Stimulated activated CD4-positive, alpha-beta T cell treated with anti-CD3 and anti-CD28 coated beads, Interleukin-1b, Interleukin-23, amount 100 ng/mL, for 4 hours (primary cell): ENCODE results near the gene PPIL4.
"Not testable (repeated sequence)": the region's sequence is repeated elsewhere in the genome, so short reads cannot be mapped to it uniquely, and the experiment has no call there.

Experiments used
- DNase-seq, 2 donors: peaks; one replicate each; pipeline ENCODE4 v3.0.0-alpha.2; 2020; ENCODE audit warnings: low read depth in 2 of 2

PPIL4 gene

GRCh38 chr6:149534742-149535141 lies 11.1 kb downstream of the PPIL4 start:
- no peak for DNase-seq

GRCh38 chr6:149529650-149530049 lies 16.2 kb downstream of the PPIL4 start:
- DNase-seq: no peak

- DNase-seq: no peak
Observed at GRCh38 chr6:149515494-149515893, 30.3 kb downstream of the PPIL4 start.

GRCh38 chr6:149513915-149514314 lies 31.9 kb downstream of the PPIL4 start:
- no peak for DNase-seq

GRCh38 chr6:149510793-149511512 lies 34.9 kb downstream of the PPIL4 start:
- DNase-seq: no peak

DNA sequence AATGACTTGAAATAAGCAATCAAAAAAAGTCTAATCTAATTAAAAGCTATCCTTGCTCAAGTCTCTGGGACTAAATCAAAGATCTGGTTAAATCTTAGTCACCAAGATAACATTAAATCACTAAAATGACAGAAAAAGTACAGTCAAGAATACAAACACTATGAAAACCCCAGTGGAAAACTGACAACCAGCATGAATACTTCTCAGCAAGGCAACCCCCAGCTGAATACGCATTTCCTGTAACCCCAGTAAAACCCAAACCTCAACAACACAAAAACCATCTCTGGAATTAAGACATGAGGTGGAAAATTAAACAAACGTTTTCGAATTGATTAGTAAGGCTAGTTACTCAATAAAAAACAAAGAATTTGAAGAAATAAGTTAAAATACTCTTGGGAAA lies 37.4 kb downstream of the PPIL4 start:
- no peak for DNase-seq

GRCh38 chr6:149503872-149504271 lies 42.0 kb downstream of the PPIL4 start:
- DNase-seq: no peak

DNA sequence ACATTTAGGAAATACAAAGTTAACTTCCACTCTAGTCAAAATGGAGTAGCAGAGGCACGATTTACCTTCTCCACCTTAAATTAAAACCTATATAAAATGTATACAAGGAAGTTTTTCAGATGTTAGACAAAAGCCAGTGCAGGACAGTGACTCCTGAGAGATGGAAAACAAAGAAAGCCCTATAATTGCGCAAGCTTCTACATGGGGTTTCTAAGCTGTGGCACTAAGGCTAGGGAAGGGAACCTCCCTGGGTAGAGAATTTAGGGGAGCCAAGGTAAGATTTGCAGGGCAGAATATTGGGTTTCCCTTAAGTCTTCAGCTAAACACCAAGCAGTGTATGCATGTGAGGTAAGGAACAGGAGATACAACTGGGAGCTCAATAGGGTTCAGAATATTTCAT lies 42.6 kb downstream of the PPIL4 start:
- no peak for DNase-seq

DNA sequence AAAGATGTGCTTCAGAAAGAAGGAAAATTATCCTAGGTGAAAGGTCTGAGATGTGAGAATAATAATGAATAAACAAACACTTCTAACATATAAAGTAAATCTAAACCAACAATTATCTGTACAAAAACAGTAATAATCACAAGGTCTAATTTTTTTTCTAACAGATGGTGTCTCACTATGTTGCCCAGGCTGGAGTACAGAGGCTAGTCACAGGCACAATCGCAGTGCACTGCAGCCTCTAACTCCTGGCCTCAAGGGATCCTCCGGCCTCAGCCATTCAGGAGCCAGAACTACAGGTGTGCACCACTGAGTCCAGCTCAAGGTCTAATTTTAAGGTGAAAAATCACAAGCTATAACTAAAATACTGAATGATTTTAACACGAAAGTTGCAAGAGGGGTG lies 44.1 kb downstream of the PPIL4 start:
- no peak for DNase-seq

DNA sequence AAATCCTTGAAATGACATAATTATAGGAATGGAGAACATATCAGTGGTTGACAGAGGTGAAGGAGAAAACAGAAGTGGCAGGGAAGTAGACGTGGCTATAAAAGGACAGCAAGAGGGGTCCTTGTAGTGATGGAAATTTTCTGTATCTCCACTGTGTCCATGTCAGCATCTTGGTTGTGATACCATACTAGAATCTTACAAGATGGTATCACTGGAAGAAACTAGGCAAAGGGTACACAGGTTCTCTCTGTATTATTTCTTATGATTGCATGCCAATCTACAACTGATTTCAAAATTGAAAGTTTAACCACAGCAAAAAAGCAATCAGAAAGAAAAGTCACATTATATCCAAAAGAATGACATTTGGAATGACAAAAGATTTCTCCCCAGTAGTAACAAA lies 44.6 kb downstream of the PPIL4 start:
- DNase-seq: no peak

DNA sequence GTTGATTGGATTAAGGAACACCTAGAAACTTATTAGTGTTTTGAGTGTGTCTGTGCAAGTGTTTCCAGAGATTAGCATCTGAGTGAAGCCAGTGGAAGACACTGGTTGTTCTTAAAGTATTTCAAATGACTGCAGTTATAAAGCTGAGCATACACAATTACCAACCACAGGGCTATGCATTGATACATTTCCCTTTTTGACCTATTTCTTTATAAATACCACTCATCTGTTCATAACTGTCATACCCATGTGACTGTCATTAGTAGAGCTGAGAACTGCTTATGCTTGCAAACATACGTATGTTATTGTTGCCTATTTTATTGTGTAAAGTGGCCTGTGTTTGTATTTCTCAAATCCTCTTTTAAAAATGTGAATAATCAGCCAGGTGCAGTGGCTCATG lies 45.7 kb downstream of the PPIL4 start:
- DNase-seq: no peak

DNA sequence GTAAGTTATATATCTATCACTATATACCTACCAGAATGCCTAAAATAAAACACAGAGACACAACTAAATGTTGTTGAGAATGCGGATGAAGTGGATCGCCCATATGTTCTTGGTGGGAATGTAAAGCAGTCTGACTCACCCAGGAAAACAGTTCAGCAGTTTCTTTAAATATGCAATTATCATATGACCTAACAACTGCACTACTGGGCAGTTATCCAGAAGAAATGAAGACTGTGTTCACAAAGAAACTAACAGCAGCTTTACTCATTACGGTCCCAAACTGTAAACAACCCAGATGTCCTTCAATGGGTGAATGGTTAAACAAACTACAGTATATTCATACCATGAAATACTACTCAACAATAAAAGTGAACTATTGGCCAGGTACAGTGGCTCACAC lies 46.8 kb downstream of the PPIL4 start:
- no peak for DNase-seq

- no peak for DNase-seq
Observed at GRCh38 chr6:149497365-149497764, 48.5 kb downstream of the PPIL4 start.

- not testable (repeated sequence) for DNase-seq
Observed at GRCh38 chr6:149496597-149496996, 49.2 kb downstream of the PPIL4 start.

- DNase-seq: not testable (repeated sequence)
Observed at GRCh38 chr6:149495349-149496016, 50.4 kb downstream of the PPIL4 start.

- DNase-seq: peak in 1 of 2 donors; percentile 29
Observed at GRCh38 chr6:149494810-149495209, 51.0 kb downstream of the PPIL4 start.

DNA sequence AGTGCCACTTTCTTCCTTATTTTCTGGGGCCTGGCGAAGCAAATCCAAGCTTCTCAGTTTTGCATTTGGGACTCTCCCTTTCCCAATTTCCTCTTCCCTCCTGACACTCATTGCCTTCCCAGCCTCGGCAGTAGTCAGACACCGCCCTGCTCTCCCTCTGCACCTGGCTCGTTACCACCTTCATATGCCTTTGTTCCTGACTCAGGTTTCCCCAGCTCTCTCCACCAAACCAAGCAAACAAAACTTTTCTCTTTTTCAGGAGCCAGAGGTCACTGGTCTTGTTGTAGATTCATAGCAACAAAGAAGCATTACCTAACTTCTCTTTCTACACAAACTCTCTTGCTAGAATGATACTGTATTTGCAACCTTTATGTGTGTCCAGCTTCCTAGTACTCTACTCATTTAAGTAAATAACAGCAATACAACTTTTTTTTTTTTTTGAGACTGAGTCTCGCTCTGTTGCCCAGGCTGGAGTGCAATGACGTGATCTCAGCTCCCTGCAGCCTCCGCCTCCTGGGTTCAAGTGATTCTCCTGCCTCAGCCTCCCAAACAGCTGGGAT lies 52.0 kb downstream of the PPIL4 start:
- no peak for DNase-seq

DNA sequence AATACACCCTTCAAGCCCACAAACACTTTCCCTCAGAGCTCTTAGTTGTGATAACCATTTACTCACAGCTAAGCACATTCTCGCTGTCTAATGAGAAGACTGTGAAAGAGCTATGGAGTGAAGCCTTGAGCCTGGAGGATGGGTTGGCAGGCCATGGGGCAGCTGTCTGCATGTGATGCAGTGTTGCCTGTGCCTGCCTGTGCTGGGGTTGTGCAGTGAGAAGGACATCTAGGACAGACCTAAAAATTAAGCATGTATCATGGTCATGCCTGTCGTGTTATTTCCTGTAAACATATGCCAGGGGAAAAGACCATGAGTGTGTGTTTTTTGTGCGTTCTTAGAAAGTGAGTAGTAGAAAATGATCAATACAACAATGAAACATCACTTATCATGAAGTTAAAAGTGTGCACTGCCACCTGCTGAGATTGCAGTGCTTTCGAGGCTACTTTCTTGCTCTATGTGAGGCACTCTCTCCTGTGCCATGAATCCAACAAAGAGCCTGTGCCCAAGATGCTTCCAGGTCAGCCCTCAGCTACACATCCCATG lies 53.0 kb downstream of the PPIL4 start:
- DNase-seq: no peak

DNA sequence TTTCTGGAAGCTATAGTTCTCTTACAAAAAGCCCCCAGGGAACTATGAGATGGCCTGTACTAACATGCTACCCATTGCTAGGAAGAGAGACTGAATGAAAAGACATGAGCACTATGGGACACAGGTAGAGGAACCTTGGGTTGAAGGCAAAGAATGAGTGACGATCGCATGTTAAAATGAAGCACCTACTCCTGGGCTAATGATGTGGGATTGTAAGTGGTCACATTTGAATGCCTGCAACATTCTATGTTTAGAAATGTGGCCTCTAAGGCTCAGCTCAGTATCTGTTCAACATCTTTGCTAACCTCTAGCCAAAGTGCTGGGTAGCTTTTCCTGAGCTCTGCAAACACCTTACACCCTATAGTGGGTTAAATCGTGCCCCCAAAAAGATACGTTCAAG lies 55.9 kb downstream of the PPIL4 start:
- DNase-seq: no peak

GRCh38 chr6:149488815-149489214 lies 57.0 kb downstream of the PPIL4 start:
- no peak for DNase-seq

DNA sequence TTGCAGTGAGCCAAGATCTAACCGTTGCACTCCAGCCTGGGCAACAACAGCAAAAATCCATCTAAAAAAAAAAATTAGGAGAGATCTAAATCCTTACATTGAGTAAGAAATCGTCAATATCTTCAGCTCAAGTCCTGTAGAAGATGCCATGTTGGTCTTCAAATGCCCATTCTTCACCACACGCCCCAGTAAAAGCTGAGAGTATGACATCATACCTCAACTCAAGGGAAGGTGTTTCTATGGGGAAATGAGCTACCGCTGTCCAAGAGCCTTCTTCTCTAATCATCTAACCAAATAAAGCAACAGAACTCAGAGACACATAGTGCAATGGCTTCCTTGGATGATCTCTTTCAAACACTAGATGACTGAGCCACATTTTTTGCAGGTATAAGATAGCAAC lies 58.5 kb downstream of the PPIL4 start:
- no peak for DNase-seq

- peak; percentile 59 to 64 for DNase-seq
Observed at GRCh38 chr6:149484733-149485700, 60.8 kb downstream of the PPIL4 start, which contains the start of gene ZC3H12D. Gene ZC3H12D (minus strand): TSS chr6:149485014. CDS start chr6:149474543, 10,471 bp downstream.
